Fibroblast of skin of scalp (primary cell): ENCODE data around the gene REV1.
"Not testable (repeated sequence)": the region's sequence is repeated elsewhere in the genome, so short reads cannot be mapped to it uniquely, and the experiment has no call there.

ENCODE experiments used
- DNase-seq: peaks from one replicate; pipeline ENCODE4 v3.0.0-alpha.2; 2013

REV1 gene

DNA sequence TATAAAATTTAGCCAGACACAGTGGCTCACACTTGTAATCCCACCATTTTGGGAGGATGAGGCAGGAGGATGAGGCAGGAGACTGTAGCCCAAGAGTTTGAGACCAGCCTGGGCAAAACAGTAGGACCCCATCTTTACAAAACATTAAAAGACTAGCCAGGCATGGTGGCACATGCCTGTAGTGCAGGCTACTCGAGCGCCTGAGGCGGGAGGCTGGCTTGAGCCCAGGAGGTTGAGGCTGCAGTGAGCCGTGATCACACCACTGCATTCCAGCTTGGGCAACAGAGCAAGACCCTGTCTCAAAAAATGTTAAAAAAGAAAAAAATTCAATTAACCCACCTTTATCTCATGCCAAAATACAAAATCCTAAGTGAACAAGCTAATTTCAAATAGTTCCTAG lies 4.0 kb downstream of the REV1 start:
- no peak for DNase-seq

DNA sequence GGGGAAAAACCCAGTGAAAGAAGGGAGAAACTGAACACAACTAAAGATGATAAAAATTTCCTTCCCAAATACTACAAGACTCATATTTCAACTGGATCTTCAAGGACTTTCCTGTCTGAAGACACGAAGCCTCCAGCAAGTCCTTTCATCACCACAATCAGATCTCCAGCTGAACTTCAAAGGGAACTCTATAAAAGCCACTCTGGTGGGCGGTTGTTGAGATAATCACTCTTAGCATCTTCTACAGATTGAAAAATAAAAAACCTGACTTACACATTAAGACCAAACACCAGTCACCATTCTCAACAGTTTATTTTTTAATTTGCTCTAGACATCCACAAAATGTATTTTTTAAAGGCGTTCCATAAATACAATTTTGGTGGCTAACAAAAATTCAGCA lies 4.4 kb downstream of the REV1 start:
- DNase-seq, result no peak

DNA sequence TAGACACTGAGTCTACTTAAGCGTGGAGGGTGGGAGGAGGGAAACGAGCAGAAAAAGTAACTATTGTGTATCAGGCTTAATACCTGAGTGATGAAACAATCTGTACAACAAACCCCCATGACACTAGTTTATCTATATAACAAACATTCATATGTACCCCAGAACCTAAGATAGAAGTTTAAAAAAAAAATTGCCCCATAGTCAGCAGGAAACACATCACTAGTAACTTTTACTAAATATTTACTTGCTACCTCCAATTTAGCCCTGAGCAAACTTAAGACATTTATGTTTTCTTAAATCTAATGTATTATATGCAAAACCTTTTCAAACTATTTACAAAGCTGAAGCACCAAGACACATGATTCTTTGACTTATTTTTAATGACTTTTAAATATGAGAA lies 5.6 kb downstream of the REV1 start:
- no peak for DNase-seq

DNA sequence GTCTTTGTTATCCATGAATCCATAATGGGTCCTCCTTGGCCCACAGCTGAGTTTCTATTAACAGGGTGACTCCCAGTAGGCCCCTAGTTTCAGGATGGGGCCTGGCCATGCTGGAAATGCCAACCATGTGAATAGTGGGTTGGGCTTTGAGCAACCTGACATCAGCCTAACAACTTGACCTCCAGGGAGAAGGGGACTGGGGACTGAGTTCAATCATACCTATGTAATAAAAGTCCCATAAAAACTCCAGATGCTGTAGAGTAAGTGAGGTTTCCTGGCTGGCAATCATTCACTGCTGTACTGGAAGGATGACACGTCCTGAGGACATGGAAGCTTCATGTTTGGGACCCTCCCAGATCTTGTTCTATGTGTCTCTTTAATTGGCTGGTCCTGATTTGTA lies 7.9 kb downstream of the REV1 start:
- peak; percentile 56 for DNase-seq

DNA sequence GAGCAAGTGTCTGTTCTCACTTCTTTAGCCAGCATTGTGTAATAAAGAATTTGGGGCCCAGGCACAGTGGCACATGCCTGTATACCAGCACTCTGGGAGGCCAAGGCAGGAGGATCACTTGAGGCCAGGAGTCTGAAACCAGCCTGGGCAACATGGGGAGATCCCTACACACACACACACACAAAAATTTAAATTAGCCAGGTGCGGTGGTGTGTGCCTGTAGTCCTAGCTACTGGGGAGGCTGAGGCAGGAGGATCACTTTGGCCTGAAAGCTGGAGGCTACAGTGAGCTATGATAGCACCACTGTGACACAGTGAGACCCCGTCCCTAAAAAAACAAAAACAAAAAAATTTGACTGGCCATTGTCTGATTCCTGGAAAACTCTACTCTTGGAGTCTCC lies 8.3 kb downstream of the REV1 start:
- DNase-seq, result no peak

DNA sequence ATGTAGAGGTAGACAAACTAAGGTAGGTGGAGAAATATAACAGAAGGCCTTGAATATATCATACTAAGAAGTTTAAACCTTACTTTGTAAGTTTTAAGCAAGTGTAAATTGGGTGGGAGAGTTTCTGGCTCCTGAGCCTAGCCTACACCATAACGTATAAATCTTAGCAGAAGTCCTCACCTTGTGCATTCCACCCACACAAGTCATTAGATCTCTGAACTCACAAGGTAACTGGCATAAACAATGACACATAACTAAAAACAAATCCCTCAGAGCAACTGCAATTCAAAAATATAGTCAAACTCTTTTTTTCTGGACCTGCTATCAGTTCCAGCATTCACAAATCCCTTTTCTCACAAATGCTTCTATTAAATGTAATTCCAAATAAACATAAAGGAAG lies 9.4 kb downstream of the REV1 start:
- DNase-seq, result no peak

DNA sequence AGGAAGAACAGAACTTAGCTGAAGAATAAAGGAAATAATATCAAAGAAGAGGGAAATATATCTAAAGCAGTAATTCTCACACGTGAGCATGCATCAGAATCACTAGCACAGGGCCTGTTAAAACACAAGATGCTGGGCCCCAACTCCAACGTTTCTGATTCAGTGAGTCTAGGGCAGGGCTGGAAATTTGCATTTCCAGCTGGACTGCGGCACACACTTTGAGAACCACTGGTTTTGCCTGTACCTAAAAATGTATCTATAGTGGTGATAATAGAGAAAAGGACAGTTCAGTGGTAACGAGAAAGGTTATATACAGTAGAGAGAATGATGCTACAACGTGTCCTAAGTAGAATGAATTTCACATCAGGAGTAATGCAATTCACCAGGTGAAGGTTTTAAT lies 11.2 kb downstream of the REV1 start:
- DNase-seq, result no peak

DNA sequence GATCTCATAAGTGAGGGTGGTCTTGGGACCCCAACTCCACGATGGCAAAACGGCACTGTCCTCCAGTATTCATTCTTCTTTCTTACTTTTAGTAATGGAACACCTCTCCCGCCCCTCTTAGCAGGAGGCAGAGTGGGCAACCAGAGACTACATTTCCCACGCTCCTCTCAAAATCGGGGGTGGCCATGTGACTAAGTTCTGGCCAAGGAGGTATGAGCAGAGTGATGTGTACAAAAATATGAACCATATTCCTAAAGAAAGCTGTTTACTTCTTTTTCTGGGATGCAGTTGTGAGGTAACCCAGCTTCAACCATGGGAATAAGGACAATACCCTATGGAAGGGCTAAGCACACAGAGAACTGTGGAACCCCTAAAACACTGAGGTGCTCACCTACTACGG lies 12.8 kb downstream of the REV1 start:
- DNase-seq, result no peak

DNA sequence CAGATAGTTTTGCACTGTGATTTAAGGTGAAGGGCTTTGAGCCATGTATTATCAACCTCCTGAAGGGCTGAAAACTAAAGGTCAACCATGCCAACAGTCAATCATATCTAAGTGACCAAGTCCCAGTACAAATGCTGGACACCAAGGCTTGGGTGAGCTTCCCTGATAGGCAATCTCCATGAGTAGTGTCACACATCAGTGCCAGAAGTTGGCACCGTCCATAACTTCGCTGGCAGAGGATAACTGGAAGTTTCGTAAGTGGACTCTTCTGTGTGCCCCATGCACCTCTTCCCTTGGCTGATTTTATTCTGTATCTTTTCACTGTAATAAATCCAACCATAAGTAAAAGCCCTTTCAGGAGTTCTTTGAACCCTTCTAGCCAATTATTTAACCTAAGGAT lies 13.2 kb downstream of the REV1 start:
- DNase-seq, result no peak

DNA sequence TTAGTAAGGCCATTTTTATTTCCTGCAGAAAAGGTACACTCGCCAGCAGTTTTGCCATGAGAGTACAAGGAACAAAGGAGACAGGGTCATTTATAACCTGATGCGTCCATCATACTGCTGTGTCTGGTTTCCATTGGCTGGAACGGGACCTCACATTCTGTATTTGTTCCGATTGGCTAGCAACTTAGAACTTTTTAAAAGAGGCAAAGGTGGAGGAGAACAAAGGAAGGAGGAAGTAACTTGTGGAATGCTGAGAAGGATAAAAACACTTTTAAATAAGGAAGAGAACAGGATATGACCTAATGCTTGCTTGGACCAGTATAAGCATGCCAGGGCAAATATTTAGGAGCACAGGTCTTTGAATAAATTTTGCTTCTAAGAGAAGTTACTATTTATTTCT lies 14.7 kb downstream of the REV1 start:
- DNase-seq, result not testable (repeated sequence)

DNA sequence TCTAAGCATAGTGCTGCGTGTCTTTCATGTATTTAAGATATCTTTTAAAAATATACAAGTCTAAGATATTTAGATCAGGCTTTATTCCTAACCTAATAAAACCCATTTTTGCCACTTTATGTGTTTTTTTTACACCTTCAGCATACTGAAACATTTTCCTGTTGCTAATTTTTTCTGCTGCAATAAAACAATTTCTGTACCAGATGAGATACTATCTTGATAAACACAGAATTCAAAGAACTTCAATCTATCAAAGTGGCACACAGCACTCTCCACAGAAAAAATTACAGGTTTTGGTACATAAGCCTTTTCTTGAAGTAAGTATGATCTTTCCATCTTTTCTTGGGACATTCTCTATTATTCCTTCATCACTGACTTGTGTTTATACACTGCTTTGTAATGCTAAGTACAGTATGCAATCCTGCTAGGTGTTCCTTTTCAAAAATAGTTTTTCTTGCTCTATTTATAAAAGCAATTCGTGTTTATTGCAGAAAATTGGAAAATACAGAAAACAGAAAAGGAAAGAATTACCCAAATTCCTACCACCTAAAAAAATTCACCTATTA lies 16.2 kb downstream of the REV1 start:
- DNase-seq, result no peak

DNA sequence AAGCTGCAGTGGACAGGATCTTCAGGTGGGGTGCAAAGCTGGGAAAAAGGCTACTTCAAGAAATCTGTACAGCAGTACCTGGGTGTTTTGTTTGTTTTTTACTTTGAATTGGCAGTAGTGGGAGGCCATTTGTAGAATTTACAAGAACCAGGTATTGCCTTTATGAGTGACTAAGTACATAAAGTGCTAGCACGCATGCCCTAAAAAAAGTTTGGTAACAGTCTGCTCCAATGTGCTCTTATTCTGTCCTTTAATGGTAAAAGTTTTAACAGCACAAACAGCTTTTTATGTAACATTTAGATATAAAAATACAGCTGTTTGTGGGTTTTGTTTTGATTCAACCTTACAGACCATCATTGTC lies 17.2 kb downstream of the REV1 start:
- no peak for DNase-seq

DNA sequence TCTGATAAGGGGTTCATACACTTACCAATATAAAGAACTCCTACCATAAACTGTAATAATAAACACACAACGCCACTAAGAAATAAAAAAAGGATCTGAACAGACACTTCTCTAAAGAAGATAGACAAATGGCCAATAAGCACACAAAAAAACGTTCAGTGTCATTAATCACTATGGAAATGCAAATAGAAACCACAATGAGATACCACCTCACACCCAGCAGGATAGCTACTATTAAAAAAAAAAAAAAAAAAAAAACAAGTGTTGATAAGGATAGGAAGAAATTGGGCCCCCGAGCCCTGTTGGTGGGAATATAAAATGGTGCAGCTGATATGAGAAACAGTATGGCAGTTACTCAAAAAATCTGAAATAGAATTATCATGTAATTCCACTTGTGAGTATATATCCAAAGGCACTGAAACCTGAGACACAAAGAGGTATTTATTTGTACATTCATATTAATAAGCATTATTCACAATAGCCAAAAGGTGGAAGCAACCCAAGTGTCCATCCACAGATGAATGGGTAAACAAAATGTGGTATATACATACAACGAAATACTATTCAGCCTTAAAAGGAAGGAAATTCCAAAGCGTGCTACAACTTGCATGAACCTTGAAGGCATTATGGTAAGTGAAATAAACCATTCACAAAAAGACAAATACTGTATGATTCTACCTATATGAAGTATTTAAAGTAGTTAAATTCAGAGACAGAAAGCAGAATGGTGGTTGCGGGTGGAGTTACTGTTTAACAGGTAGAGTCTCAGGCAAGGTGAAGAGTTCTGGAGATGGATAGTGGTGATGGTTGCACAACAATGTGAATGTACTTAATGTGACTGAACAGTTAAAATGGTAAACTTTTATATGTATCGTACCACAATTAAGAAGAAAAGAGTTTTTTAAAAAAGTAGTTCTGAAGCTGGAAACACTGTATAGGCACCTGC lies 17.9 kb downstream of the REV1 start:
- no peak for DNase-seq

DNA sequence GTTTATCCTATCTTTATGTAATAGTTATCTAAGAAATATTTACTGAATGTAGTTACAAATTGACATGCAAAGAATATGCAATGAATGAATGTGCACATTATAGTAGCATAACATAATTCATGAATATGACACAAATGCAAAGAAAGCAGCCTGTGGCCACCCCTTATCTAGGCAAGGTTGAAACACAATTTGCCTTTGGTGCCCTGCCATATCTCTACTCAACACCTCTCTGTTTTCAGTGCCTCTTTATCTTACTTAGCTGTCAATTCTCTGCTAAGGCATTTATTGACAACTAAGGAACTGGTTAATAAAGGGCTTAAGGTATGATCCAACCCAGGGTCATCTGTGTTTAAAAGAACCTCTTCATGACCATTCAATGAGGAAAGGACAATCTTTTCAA lies 18.9 kb downstream of the REV1 start:
- DNase-seq, result no peak

DNA sequence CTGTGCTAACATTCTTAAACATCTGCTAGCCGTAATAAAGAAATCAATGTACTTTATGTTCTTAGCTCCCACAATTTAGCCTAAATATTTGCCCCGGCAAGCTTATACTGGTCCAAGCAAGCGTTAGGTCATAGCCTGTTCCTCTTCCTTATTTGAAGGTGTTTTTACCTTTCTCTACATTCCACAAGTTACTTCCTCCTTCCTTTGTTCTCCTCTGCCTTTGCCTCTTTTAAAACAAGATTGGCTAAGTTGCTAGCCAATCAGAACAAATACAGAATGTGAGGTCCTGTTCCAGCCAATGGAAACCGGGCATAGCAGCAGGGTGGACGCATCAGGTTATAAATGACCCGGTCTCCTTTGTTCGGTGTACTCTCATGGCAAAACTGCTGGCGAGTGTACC lies 19.4 kb downstream of the REV1 start:
- not testable (repeated sequence) for DNase-seq

DNA sequence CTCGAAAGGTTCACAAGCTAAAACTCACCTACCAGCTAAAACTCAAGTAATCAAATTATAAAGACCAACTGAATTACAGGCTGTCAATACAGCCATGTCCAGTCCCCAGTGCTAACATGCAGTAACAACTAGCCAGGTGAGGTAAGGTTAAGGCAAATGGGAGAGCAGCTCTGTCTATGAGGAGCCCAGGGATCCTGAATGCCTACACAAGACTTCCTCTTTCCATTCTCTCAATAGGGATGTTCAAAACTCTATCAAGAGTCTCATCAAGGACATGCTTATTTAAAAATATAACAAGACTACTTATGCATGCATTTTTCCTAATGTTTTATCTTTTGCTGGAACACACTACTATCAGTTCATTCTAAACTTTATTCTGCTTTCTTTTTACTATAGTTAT lies 20.4 kb downstream of the REV1 start:
- no peak for DNase-seq

DNA sequence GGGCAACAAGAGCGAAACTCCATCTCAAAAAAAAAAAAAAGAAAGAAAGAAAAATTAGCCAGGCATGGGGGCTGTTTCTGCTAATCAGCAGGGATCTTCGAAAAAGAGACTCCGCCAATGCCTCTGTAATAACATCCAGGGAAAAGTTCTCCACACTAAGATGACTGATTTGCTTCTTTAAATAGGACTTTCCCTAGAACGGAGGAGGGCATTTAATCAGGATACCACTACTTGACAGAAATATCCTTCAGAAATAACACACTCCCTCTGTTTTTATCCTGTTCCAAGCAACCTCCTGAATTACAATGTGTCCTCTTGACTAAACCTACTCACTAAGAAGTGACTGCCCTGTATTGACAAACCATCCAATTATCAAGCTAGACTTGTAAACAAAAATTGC lies 21.7 kb downstream of the REV1 start:
- DNase-seq, result no peak

DNA sequence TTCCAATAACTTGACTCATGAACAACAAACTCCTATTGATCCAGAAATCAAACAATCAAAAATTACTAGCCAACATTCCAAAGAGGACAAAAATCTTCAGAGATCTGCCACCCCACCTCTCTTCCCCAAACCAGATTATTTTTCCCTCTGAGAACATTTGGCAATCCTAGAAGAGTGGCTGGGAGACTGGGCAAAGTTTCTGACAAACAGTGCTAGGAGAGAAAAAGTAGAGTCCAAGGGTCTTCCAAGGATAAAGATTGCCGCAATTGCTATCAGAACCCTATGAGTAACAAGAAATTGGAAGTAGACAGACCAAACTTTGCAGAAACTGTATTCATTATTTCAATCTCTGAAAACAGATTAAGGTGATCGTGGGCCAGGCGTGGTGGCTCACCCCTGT lies 22.4 kb downstream of the REV1 start:
- no peak for DNase-seq

DNA sequence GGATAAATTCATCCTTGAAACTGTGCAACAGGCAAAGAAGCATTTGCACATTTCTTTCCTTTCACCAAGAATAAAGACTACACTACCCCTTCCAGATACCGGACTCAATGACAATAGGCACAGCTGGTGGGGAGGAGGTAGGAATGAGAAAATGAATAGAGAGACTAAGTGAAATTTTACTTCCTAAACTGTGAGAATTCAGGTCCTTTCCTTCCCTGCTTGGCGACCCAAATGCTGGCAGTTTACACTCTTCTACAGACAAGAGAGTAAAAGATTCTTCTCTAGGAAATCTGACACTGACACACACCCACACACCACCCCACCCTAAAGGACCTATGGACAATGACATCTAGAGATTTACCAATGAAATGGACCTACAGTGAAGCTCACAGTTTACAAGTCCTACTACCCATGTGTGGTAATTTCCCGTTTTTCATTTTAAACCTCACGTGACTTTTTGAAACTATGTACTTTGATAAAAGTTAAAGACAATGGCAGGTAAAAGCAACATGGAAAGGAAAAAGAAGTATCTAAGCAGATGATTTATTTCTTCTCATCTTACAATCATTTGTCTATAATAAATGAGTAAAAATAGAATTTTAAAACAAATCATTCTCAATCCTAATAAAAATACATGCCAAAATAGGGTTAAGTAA lies 27.9 kb downstream of the REV1 start:
- DNase-seq, result no peak

DNA sequence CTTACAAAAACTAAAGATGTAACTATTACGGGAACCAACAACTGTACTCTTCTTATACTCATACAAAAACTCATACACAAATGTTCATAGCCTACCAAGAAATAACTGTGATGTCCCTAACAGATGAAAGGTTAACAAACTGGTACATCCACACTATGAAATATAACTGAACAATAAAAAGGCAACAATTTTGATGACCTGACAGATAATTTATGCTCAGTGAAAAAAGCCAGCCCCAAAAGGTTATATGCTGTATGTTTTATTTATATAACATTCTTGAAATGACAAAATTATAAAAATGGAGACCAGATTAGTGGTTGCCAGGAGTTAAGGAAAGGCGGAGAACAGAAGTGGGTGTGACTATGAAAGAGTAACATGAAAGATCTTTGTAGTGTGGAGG lies 31.3 kb downstream of the REV1 start:
- no peak for DNase-seq

DNA sequence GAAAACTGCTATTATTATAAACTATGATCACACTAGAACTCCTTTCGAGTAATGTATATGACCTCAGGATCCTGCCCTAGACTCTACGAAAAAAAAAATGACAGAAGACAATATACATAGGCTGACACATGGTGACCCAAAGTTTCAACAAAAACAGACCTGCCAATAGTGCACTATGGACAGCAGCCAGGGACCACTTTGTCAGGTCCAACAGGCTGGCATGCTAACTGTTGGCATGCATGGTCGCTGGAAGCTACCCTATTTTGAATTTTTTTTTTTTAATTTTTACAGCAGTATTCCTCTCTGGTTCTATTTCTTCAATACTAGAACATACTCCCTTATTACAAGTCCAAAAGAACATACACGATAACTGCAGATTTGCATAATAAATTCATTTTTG lies 38.1 kb downstream of the REV1 start:
- no peak for DNase-seq

DNA sequence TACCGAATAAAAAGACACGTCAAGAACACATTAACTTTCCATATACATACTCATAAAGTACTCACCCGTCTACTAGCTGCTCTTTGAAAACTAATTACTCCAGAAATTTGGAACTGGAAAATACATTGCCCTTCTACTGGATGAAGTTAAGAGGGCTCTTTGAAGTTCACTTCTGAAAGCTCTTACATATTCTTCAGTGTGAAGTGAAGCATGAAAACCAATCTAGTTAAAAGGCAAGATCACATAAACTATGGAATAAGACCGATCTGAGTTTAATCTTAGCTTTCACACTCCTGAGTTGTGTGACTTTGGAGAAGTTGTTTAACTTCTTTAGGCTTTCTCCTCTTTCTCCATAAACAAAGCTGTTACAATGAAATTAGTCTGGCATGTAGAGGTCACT lies 38.5 kb downstream of the REV1 start:
- no peak for DNase-seq

DNA sequence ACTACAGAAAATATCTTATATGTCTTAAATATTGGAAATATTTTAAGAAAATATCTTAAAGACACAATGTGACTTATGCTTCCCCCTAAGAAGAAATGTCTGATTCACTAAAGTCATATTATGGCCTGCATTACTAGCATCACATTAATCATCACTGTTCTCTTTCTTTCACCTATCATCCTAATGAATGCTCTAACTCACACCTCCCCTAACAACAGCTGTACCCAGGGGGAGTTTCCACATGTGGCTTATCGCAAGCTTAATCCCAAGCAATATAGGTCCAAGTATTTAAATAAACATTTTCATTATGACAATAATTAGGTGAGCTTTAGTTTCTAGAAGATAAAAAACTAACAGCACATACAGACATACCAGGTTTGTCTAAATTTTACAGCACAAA lies 39.6 kb downstream of the REV1 start:
- DNase-seq, result no peak

DNA sequence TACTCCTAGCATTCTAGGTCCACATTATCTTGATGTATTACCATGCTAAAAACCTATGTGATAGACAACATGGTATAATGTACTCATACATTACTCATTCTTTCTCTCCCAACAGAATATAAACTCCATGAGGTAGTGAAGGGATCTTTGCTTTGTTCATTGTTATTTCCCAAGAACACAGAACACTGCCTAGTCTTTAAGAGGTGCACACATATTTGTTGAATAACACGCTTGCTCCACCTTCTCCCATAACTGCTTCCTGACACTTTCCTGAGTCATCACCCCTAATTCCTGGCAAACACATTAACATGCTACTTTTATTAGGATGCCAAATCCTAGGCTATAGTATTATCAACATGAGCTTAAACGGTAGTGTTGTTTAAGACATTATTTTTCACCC lies 41.3 kb downstream of the REV1 start:
- DNase-seq, result peak; percentile 10
